Measurements from ENCODE around the gene TOMM34. TPM values are rescaled to one million over a fixed set of nuclear protein-coding genes. Genes with fewer than 3 reads are reported as not detected.

Gene TOMM34
- polyA plus RNA-seq, 1 donor from 2014 or later, result 10.0 TPM

GRCh38 chr20:44961870-44962267 lies 1.7 kb upstream of the TOMM34 start:
- Histone ChIP-seq H3K9me3 (ENCODE audit: low read length) (no peaks in the 10 kb centered on the region), H3K4me3 (ENCODE audit: low read length) (no peak overlapping the region), H3K79me2 (replicated peaks; ENCODE audit: insufficient read depth, low read length) (peaks cover 21% of the 10 kb centered on the region), H3K9ac (ENCODE audit: low read length) (no peak overlapping the region), H3K27ac (ENCODE audit: low read length) (no peak overlapping the region), H3K36me3 (ENCODE audit: insufficient read depth, low read length) (no peaks in the 10 kb centered on the region), H3F3A (ENCODE audit: insufficient read depth, low read length, poor library complexity, severe bottlenecking) (no peaks in the 10 kb centered on the region), H3K27me3 (ENCODE audit: insufficient read depth, low read depth, low read length) (no peaks in the 10 kb centered on the region), H4K20me1 (ENCODE audit: insufficient read depth) (no peaks in the 10 kb centered on the region), H2AFZ (ENCODE audit: low read depth, low read length) (no peak overlapping the region), H3K9me2 (ENCODE audit: insufficient read depth, low read length) (no peaks in the 10 kb centered on the region), H3K4me2 (ENCODE audit: low read length) (no peak overlapping the region)
- TF ChIP-seq MXI1 (conservative IDR thresholded peaks at IDR 0.05; ENCODE audit: poor library complexity, severe bottlenecking), result no peak
- no peak for TF ChIP-seq EZH2 (IDR thresholded peaks at IDR 0.05; ENCODE audit: borderline replicate concordance, insufficient read depth, low read length, poor library complexity, severe bottlenecking)
- no peak for TF ChIP-seq REST (IDR thresholded peaks at IDR 0.05; ENCODE audit: borderline replicate concordance)
- TF ChIP-seq POLR2AphosphoS5 (IDR thresholded peaks at IDR 0.05), result no peak
- TF ChIP-seq RAD21 (conservative IDR thresholded peaks at IDR 0.05), result no peak
- TF ChIP-seq EP300 (conservative IDR thresholded peaks at IDR 0.05; ENCODE audit: poor library complexity, severe bottlenecking), result no peak
- TF ChIP-seq SMC3 (conservative IDR thresholded peaks at IDR 0.05; ENCODE audit: poor library complexity), result no peak
- no peak for TF ChIP-seq TAF1 (IDR thresholded peaks at IDR 0.05; ENCODE audit: low read depth)
- no peak for TF ChIP-seq CTCF (IDR thresholded peaks at IDR 0.05; ENCODE audit: poor library complexity, severe bottlenecking)

- Histone ChIP-seq H3K9me3 (ENCODE audit: low read length) (no peaks in the 10 kb centered on the region), H3K79me2 (replicated peaks; ENCODE audit: insufficient read depth, low read length) (peaks cover 17% of the 10 kb centered on the region), H3K4me3 (ENCODE audit: low read length) (no peak overlapping the region), H3K27me3 (ENCODE audit: insufficient read depth, low read depth, low read length) (no peaks in the 10 kb centered on the region), H4K20me1 (ENCODE audit: insufficient read depth) (no peaks in the 10 kb centered on the region), H2AFZ (ENCODE audit: low read depth, low read length) (peak overlapping the region; percentile 12), H3K27ac (ENCODE audit: low read length) (no peak overlapping the region), H3K9me2 (ENCODE audit: insufficient read depth, low read length) (no peaks in the 10 kb centered on the region), H3K4me2 (ENCODE audit: low read length) (no peak overlapping the region), H3K9ac (ENCODE audit: low read length) (no peak overlapping the region), H3K36me3 (ENCODE audit: insufficient read depth, low read length) (no peaks in the 10 kb centered on the region), H3F3A (ENCODE audit: insufficient read depth, low read length, poor library complexity, severe bottlenecking) (no peaks in the 10 kb centered on the region)
- no peak for TF ChIP-seq CTCF (IDR thresholded peaks at IDR 0.05; ENCODE audit: poor library complexity, severe bottlenecking)
- no peak for TF ChIP-seq RAD21 (conservative IDR thresholded peaks at IDR 0.05)
- no peak for TF ChIP-seq REST (IDR thresholded peaks at IDR 0.05; ENCODE audit: borderline replicate concordance)
- TF ChIP-seq EP300 (conservative IDR thresholded peaks at IDR 0.05; ENCODE audit: poor library complexity, severe bottlenecking), result no peak
- TF ChIP-seq POLR2AphosphoS5 (IDR thresholded peaks at IDR 0.05), result no peak
- TF ChIP-seq TAF1 (IDR thresholded peaks at IDR 0.05; ENCODE audit: low read depth), result no peak
- no peak for TF ChIP-seq SMC3 (conservative IDR thresholded peaks at IDR 0.05; ENCODE audit: poor library complexity)
- no peak for TF ChIP-seq EZH2 (IDR thresholded peaks at IDR 0.05; ENCODE audit: borderline replicate concordance, insufficient read depth, low read length, poor library complexity, severe bottlenecking)
- no peak for TF ChIP-seq MXI1 (conservative IDR thresholded peaks at IDR 0.05; ENCODE audit: poor library complexity, severe bottlenecking)
Measured at GRCh38 chr20:44961011-44961869, 1.0 kb upstream of the TOMM34 start.
